Activated CD8-positive, alpha-beta memory T cell treated with anti-CD3 and anti-CD28 coated beads, Interleukin-2, amount 50 U/mL, for 1 hour (primary cell): ENCODE data around the gene SIK3.
"Not testable (repeated sequence)": the region's sequence is repeated elsewhere in the genome, so short reads cannot be mapped to it uniquely, and the experiment has no call there.

Source experiments
- DNase-seq: peaks from one replicate; pipeline ENCODE4 v3.0.0-alpha.2; 2020; ENCODE audit errors: extremely low read depth

Gene SIK3

GRCh38 chr11:116840224-116840745, 257.9 kb downstream of the SIK3 start:
- no peak for DNase-seq

- no peak for DNase-seq
These were observed 259.7 kb downstream of the SIK3 start for GRCh38 chr11:116838321-116839084.

DNA sequence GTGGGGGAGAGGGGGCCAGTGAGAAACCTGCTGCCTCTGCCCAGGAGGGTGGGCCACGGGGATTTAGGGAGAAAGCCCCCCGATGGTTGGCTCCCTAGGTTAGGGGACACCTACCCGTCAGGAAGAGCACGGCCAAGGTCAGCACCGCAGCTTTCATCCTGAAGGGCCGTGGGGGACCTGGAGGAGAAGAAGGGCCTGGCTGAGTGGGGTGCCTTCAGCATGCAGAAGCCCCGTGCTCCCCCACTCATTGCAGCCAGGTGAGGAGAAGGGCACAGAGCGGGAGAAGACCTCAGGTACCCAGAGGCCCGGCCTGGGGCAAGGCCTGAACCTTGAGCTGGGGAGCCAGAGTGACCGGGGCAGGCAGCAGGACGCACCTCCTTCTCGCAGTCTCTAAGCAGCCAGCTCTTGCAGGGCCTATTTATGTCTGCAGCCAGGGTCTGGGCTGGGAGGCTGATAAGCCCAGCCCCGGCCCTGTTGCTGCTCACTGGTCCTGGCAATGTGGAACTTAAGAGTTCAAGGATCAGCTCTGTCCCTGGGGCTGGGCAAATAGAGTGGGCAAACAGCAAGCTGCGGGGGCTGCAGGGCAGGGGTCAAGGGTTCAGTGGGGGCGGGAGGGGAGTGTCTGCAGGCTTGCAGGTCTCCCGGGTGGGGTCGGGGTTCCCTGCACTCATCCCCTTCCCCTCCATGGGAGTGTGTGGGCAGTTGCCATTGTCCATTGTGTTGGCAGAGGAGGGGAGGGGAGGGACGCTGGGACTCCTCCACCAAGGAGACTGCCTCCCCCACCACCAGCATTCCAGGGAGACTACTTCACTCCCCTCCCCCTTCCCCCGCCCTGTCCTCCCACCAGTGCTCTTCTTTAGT, 260.8 kb downstream of the SIK3 start, which contains the start of gene APOA1:
Gene APOA1 (minus strand): TSS at position 392 of the 861 bp plus-strand sequence. CDS start 235 bp downstream, at position 157.
- no peak for DNase-seq

DNA sequence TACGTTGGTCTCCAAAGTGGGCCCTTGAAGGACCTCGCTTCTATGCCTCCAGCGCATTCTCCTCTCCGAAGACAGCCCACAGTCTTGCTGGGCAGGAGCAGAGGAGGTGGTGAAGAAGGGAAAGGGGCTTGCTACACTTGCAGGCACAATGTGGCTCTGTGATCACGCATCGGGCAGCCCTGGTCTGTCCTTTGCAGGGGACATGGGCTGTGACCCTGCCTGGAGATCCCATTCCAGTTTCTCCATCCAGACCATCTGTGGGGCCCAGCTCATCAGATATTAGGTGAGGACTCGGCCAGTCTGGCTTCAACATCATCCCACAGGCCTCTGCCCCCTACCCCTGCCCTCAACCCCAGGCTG, 261.6 kb downstream of the SIK3 start:
- no peak for DNase-seq

- DNase-seq, result peak; percentile 57
These were observed 262.2 kb downstream of the SIK3 start for GRCh38 chr11:116835791-116836631.

- DNase-seq, result no peak
These were observed 263.0 kb downstream of the SIK3 start for GRCh38 chr11:116835042-116835772.

DNA sequence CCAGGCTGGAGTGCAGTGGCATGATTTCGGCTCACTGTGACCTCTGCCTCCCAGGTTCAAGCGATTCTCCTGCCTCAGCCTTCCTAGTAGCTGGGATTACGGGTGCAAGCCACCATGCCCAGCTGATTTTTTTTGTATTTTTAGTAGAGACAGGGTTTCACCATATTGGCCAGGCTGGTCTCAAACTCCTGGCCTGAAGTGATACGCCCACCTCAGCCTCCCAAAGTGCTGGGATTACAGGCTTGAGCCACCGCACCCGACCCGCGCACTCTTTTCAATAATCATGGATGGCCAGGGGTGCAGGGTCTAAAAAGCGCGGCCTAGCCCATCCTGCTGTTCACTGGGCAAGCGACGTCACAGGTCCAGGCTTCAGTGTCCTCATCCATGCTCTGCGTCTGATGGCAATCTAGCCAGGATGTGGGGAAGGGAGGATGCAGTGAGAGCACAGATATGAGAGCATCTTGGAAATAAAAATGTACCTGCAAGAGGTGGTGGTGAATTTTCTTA, 263.6 kb downstream of the SIK3 start:
- not testable (repeated sequence) for DNase-seq

DNA sequence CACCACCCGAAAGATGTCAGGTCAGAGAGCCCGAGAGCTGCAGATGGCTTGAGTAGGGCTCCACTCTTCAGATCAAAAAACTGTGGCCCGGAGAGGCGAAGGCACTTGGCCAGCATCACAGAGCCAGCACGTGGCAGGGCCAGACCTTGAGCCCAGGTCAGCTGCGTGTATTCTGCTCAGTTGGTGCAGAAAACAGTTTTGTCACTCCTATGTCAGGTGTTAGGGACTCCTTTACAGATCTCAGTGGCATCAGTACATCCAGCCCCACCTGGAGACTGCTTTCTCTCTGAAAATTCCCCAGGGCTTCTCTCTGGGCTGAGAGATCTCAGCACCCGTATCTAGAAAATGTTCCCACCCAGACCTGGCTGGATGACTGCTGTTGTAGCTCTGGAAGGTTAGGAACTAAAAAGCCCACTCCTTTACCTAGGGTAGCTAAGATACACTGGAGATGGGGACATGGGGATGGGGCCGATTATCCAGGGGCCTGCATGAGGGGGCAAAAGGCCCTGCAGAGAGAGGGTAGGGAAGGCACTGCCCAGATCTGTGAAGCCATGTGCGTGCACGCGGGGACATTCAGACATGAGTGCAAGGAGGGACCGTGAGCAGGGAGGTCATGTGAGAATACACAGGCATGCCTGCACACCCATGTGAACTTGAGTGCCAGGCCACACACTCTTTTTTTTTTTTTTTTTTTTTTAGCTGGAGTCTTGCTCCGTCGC, 264.3 kb downstream of the SIK3 start:
- DNase-seq, result no peak

- no peak for DNase-seq
These were observed 264.8 kb downstream of the SIK3 start for GRCh38 chr11:116833491-116833815.

GRCh38 chr11:116832350-116833290, 265.6 kb downstream of the SIK3 start:
- DNase-seq, result no peak

GRCh38 chr11:116831790-116832349, 266.4 kb downstream of the SIK3 start:
- DNase-seq, result no peak

GRCh38 chr11:116830184-116830912, 267.9 kb downstream of the SIK3 start:
- DNase-seq, result no peak

DNA sequence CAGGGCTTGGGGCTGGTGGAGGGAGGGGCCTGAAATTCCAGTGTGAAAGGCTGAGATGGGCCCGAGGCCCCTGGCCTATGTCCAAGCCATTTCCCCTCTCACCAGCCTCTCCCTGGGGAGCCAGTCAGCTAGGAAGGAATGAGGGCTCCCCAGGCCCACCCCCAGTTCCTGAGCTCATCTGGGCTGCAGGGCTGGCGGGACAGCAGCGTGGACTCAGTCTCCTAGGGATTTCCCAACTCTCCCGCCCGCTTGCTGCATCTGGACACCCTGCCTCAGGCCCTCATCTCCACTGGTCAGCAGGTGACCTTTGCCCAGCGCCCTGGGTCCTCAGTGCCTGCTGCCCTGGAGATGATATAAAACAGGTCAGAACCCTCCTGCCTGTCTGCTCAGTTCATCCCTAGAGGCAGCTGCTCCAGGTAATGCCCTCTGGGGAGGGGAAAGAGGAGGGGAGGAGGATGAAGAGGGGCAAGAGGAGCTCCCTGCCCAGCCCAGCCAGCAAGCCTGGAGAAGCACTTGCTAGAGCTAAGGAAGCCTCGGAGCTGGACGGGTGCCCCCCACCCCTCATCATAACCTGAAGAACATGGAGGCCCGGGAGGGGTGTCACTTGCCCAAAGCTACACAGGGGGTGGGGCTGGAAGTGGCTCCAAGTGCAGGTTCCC, 268.6 kb downstream of the SIK3 start, which contains the start of gene APOC3:
Gene APOC3 (plus strand): TSS at position 383 of the 659 bp plus-strand sequence. CDS start 676 bp downstream, outside the sequence.
- DNase-seq, result no peak

DNA sequence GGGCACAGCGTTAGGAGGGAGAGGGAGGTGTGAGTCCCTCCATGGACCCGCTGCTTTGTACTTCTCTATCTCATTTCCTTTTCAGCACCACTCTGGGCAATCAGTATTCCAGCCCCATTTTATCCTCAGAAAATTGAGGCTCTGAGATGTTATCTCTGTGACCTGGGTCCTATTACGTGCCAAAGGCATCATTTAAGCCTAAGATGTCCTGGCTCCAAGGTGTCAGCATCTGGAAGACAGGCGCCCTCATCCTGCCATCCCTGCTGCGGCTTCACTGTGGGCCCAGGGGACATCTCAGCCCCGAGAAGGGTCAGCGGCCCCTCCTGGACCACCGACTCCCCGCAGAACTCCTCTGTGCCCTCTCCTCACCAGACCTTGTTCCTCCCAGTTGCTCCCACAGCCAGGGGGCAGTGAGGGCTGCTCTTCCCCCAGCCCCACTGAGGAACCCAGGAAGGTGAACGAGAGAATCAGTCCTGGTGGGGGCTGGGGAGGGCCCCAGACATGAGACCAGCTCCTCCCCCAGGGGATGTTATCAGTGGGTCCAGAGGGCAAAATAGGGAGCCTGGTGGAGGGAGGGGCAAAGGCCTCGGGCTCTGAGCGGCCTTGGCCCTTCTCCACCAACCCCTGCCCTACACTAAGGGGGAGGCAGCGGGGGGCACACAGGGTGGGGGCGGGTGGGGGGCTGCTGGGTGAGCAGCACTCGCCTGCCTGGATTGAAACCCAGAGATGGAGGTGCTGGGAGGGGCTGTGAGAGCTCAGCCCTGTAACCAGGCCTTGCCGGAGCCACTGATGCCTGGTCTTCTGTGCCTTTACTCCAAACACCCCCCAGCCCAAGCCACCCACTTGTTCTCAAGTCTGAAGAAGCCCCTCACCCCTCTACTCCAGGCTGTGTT, 269.4 kb downstream of the SIK3 start:
- DNase-seq, result no peak

- DNase-seq, result no peak
These were observed 270.8 kb downstream of the SIK3 start for GRCh38 chr11:116827461-116827860.

DNA sequence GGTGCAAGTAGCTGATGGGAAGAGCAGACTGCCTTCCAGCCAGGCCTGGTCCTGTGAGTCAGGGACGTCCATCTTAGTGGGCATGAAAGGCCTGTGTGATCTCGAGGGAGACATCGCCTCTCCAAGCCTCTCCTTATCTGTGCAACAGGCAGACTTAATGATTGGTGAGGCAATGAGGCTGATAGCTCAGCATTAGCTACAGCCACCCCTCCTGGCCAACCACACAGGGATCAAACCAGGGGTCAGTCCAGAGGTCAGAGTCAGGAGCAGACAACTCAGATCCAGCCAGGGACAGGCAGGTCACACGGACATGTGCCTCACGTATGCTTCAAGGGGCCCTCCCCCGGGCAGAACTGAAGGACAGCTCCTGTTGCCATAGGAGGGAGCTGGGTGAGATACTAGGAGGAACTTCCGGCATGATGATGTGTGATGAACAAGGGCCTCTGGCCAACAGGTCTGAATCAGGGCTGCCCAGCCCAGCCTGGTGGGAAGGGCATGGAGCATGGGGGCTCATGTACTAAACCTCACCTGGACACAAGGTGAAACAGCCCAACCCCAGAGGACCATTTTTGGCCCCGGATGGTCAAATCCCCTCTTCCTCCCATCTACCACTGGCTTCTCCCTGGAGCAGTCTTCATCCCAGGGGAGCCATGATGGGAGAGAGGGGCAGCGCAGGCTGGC, 271.3 kb downstream of the SIK3 start:
- no peak for DNase-seq
